SK-N-DZ (cell line): ENCODE results near the gene SLC1A1.
"Not testable (repeated sequence)": the region's sequence is repeated elsewhere in the genome, so short reads cannot be mapped to it uniquely, and the experiment has no call there.

Experiments used
- DNase-seq: peaks from one replicate; pipeline ENCODE4 v3.0.0-alpha.2; 2015; ENCODE audit warnings: low spot score

Gene SLC1A1

GRCh38 chr9:4575997-4576396, 85.7 kb downstream of the SLC1A1 start:
- DNase-seq = no peak

DNA sequence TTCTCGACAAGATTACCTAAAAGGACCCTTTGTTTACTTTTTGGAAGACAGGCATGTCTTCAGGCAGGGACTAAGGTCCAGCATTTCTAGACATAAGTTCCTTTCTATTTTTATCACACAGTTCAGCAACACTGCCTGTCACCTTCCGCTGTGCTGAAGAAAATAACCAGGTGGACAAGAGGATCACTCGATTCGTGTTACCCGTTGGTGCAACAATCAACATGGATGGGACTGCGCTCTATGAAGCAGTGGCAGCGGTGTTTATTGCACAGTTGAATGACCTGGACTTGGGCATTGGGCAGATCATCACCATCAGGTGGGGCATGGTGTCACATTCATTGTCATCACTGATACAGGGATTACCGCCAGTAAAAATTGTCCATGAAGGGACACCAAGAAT, 86.2 kb downstream of the SLC1A1 start:
- DNase-seq = no peak

- no peak for DNase-seq
Observed at GRCh38 chr9:4579001-4579400, 88.7 kb downstream of the SLC1A1 start.

GRCh38 chr9:4581035-4581760, 90.9 kb downstream of the SLC1A1 start:
- no peak for DNase-seq

GRCh38 chr9:4581861-4582565, 91.7 kb downstream of the SLC1A1 start:
- no peak for DNase-seq

DNA sequence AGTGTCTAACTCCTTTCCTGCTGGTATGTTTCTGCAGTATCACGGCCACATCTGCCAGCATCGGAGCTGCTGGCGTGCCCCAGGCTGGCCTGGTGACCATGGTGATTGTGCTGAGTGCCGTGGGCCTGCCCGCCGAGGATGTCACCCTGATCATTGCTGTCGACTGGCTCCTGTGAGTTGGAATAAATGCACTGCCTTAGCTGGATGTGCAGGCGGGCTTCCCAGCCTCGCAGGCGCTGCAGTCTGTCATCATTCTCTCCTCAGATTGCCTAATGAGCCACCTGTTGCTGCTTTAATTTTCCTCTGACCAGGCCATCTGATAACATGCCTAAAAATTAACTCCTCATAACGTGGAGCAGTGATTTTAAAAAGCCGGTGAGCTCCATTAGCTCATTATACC, 92.7 kb downstream of the SLC1A1 start:
- peak; percentile 1 for DNase-seq

GRCh38 chr9:4584636-4585035, 94.4 kb downstream of the SLC1A1 start:
- no peak for DNase-seq

GRCh38 chr9:4585135-4585534, 94.9 kb downstream of the SLC1A1 start:
- DNase-seq = no peak

- no peak for DNase-seq
Observed at GRCh38 chr9:4588721-4589120, 98.5 kb downstream of the SLC1A1 start.

DNA sequence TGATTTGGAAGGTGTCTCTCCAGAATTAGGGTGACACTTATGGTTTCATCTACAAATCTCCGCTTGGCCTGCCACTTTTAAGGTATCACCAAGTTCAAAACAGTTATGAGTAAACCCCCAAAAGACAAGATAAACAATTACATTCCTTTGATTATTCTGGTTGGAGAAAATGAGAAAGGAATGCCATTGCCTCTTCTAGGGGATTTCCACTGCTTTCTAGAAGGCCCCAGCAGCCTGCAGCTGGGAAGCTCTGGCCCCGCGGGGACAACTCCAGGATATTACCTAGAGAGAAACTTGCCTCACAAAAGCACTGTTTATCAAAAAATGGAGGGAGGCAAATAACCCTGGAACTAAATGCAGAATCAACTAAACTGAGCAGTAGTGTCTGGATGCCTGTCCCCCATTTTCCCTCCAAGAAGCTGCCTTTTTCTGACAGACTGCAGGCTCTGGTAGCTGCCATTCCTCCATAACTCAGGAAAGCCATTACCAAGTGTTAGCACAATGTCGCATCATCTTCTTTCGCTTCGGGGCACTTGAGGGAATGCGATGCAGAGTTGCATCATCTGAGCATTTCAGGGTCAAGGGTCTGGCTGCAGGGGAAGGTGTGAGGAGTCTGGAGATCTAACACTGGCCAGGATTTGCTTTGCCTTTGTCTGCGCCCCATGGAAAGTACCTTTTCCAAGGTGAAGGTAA, 100.3 kb downstream of the SLC1A1 start:
- DNase-seq = no peak

DNA sequence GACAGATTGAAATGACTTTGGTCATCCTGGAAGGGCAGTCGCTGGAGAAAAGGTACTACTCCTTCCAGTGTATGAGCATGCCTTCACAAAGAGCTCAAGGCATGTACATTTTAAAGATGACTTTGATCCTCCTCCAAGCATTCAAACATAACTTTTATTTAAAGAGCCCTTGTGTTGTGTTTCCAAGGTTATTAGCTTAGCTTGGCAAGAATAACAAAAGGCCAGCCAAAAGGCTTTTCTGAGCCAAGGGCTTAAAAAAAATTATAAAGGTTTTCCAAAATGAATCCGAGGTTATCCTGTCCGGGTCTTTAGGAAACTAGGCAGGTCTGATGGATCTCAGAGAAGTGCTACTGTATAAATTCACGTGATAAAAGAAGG, 100.8 kb downstream of the SLC1A1 start:
- DNase-seq = no peak

DNA sequence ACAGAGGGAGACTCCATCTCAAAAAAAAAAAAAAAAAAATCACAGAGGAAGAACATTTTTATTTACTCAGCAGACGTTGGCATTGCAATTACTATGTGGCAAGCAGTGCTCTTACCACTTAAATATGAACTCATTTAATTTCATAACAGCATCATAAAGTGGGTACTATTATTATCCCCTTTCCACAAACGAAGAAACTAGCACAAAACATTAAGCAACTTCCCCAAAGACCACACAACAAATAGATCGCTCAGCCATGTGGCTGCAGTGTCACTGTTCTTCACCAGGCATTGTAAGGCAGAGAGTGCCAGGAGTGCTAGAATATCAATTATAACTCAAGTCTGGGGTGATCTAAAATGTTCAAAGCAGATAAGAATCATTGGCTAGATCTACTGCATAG, 102.0 kb downstream of the SLC1A1 start:
- no peak for DNase-seq

- DNase-seq = no peak
Observed at GRCh38 chr9:4592886-4593285, 102.6 kb downstream of the SLC1A1 start.

- no peak for DNase-seq
Observed at GRCh38 chr9:4594545-4594944, 104.3 kb downstream of the SLC1A1 start.

DNA sequence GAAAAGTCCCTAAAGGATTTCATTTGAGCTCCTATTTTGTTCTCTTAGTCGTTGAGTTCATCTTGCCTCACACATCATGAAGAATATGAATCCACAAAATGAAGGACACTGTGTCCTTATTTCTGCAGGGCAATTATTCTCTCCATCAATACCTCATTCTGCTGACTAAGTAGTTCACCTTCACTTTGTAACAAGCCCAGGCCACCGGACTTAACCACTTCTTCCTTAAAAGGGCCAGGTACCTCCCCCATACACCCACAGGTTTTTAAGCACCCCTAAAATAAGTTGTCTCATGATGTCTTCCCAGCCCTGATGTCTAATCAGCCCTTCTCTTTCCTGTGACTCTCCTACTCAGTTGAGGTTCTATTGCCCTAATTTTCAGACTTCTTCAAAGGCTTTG, 104.7 kb downstream of the SLC1A1 start:
- DNase-seq = no peak

DNA sequence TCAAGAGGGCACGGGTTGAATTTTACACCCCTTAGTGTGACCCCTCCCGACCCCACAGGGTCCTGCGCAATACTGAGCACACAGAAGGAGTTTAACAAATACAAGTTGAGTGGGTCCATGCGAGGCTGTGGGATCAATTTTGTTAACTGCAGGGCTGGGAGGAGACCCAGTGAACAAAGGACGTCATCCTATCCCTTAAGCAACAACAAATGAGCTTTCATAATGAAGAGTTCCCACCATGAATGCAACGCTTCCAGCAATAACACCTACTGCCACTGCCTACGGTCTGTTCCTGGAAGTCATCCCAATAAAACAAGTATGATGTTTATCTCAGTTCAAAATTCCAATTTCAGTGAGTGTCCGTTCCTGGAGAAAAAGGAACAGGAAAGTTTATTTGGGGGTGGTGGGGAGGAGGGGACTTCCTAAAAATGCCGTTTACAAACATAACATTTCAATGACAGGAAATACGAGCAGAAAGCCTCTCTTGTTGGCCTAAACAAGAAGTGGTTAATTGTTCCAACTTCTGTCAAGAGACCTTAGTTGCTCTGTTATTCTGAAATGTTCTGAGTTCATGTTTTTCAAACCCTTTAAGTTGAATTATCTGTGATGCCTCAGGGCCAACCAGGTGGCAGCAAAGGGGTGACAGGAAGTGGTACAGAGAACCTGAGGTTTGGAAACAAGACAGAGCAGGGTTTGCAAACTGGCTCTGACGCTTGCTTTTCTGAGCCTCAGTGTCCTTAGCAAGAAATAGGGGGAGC, 106.1 kb downstream of the SLC1A1 start:
- DNase-seq = no peak

DNA sequence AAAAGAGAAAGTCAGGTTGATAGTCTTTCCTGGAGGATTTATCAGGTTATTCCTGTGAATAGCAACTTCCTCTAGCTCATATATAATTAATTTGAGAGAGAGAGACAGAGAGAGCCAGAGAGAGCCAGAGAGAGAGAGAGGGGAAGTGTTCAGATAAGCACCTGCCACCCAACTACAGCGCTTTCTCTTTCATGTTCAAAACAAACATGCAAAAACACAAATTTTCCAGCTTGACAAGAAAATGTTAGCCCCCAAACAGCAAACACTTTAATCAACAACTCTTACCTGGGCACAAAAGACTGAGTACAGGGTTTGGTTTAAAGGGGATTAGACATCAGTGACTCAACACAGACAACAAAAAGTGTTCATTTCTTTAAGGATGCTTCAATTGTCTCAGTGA, 110.1 kb downstream of the SLC1A1 start:
- no peak for DNase-seq

DNA sequence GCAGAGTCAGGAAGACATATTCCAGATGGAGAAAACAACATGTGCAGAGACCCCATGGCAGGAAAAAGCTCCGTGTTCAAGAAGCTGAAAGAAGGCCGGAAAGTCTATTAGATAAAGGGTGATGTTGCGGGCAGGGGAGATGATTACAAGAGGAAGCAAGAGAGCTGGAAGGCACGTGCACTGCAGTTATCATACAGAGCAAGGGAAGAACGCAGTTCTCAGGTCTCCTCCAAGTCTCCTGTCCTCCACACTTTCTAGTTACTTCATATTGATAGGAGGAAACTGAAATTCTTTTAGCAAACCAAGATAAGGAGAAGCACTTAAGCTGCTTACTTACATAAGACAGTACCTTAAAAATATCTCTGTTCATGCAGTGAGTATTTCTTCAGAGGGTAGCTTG, 113.6 kb downstream of the SLC1A1 start:
- no peak for DNase-seq

- DNase-seq = peak; percentile 56
Observed at GRCh38 chr9:4604678-4605095, 114.4 kb downstream of the SLC1A1 start.

- DNase-seq = not testable (repeated sequence)
Observed at GRCh38 chr9:4606033-4606432, 115.8 kb downstream of the SLC1A1 start.

GRCh38 chr9:4614627-4615026, 124.4 kb downstream of the SLC1A1 start:
- no peak for DNase-seq

- no peak for DNase-seq
Observed at GRCh38 chr9:4615251-4615650, 125.0 kb downstream of the SLC1A1 start.
